Measurements from ENCODE around the gene CES4A.

GRCh38 chr16:66984892-66985311 is 3.5 kb upstream of the CES4A start:
- no peak for TF ChIP-seq CTCF (optimal IDR thresholded peaks at IDR 0.05 in 1 of 3, IDR thresholded peaks at IDR 0.05 in 1 of 3, conservative IDR thresholded peaks at IDR 0.05 in 1 of 3; ENCODE audit: extremely low read depth in 1 of 3, insufficient read depth in 2 of 3, low read length in 3 of 3)
- no peak for TF ChIP-seq EZH2 (IDR thresholded peaks at IDR 0.05; ENCODE audit: low read length)
